GOT3 (cell line): ENCODE results near the gene LUZP2.

ENCODE experiments used
- DNase-seq: peaks from one replicate; lab custom pipeline; 2025; ENCODE audit warnings: mixed read lengths; lab: John Stamatoyannopoulos, UW

LUZP2 gene

GRCh38 chr11:24716403-24716802 lies 219.6 kb downstream of the LUZP2 start:
- no peak for DNase-seq

GRCh38 chr11:24723231-24723630 lies 226.4 kb downstream of the LUZP2 start:
- DNase-seq: no peak

- DNase-seq: no peak
These were observed 234.7 kb downstream of the LUZP2 start for GRCh38 chr11:24731554-24731953.

- DNase-seq: no peak
These were observed 237.9 kb downstream of the LUZP2 start for GRCh38 chr11:24734742-24735237.

GRCh38 chr11:24738972-24739371 lies 242.1 kb downstream of the LUZP2 start:
- no peak for DNase-seq

- no peak for DNase-seq
These were observed 242.8 kb downstream of the LUZP2 start for GRCh38 chr11:24739637-24740036.

GRCh38 chr11:24747275-24748251 lies 250.7 kb downstream of the LUZP2 start:
- no peak for DNase-seq

GRCh38 chr11:24748261-24748660 lies 251.4 kb downstream of the LUZP2 start:
- no peak for DNase-seq

- no peak for DNase-seq
These were observed 257.6 kb downstream of the LUZP2 start for GRCh38 chr11:24754406-24754805.

- DNase-seq: no peak
These were observed 258.5 kb downstream of the LUZP2 start for GRCh38 chr11:24755260-24755839.

- no peak for DNase-seq
These were observed 262.9 kb downstream of the LUZP2 start for GRCh38 chr11:24759742-24760141.

GRCh38 chr11:24760681-24761080 lies 263.8 kb downstream of the LUZP2 start:
- DNase-seq: no peak

GRCh38 chr11:24762076-24762475 lies 265.2 kb downstream of the LUZP2 start:
- DNase-seq: no peak

- DNase-seq: no peak
These were observed 270.6 kb downstream of the LUZP2 start for GRCh38 chr11:24767411-24767810.

- no peak for DNase-seq
These were observed 276.5 kb downstream of the LUZP2 start for GRCh38 chr11:24773322-24773721.

GRCh38 chr11:24779791-24780190 lies 282.9 kb downstream of the LUZP2 start:
- no peak for DNase-seq

GRCh38 chr11:24781288-24781687 lies 284.4 kb downstream of the LUZP2 start:
- DNase-seq: no peak

- no peak for DNase-seq
These were observed 296.6 kb downstream of the LUZP2 start for GRCh38 chr11:24793479-24793878.

- DNase-seq: no peak
These were observed 297.2 kb downstream of the LUZP2 start for GRCh38 chr11:24794064-24794463.

- no peak for DNase-seq
These were observed 308.8 kb downstream of the LUZP2 start for GRCh38 chr11:24805671-24806070.

- DNase-seq: no peak
These were observed 311.3 kb downstream of the LUZP2 start for GRCh38 chr11:24808173-24808572.

- no peak for DNase-seq
These were observed 322.2 kb downstream of the LUZP2 start for GRCh38 chr11:24819006-24819405.

GRCh38 chr11:24819863-24820434 lies 323.1 kb downstream of the LUZP2 start:
- DNase-seq: no peak
